SK-N-SH treated with all-trans-retinoic acid at 6 μM for 48 hours (cell line): ENCODE results near the gene FAM114A1.

Experiments
- OSR1 ChIP-seq: fragments of 250-450 bp; sonication (Bioruptor Pico); IDR thresholded peaks from 2 replicates; pipeline ENCODE4 v1.8.0; 2022; ENCODE audit warnings: moderate library complexity, mild to moderate bottlenecking, inconsistent platforms
- RARB ChIP-seq: fragments of 250-450 bp; sonication (Bioruptor Pico); IDR thresholded peaks from 2 replicates; pipeline ENCODE4 v1.8.0; 2021; ENCODE audit warnings: mild to moderate bottlenecking, moderate library complexity
- ZFP3 ChIP-seq: fragments of 250-450 bp; sonication (Bioruptor Pico); IDR thresholded peaks from 2 replicates; pipeline ENCODE4 v1.5.0; 2020; ENCODE audit warnings: mild to moderate bottlenecking, moderate library complexity
- ZFP30 ChIP-seq: fragments of 450-650 bp; formaldehyde crosslinking; IDR thresholded peaks from 2 replicates; pipeline ENCODE4 v1.5.0; 2022; ENCODE audit warnings: mild to moderate bottlenecking, moderate library complexity

DNA sequence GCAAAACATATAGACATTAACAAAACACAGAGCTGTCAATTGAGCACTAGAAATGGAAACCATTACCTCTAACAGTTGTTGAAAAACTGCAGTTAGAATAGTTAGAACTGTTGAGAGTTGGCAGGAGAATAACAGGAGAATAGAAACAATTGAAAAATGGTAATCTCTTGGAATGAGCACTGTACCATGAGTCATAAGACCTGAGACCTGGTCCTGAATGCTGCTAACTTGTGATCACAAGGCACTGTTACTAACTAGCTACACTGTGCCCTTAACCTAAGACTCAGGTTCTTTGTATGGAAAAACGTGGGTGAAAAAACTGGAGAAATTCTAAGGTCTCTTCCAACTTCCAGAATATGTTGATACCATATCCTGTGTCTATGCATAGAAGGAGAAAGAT lies 29.3 kb downstream of the FAM114A1 start:
- TF ChIP-seq ZFP30 (CRISPR knock-in tag): no peak
- TF ChIP-seq RARB (CRISPR knock-in tag): no peak
- TF ChIP-seq OSR1 (CRISPR knock-in tag): no peak
- no peak for TF ChIP-seq ZFP3 (CRISPR knock-in tag)
